ENCODE results near the gene ISM2.

The ISM2 gene

GRCh38 chr14:77491056-77491455, 7.6 kb downstream of the ISM2 start:
- Histone ChIP-seq H3K4me3 (ENCODE audit: low read depth, low read length) (no peak overlapping the region), H3K79me2 (no peaks in the 10 kb centered on the region), H3K4me2 (ENCODE audit: low read length) (no peak overlapping the region), H3K9me3 (ENCODE audit: control insufficient read depth, low read length) (no peaks in the 10 kb centered on the region), H3K36me3 (ENCODE audit: control insufficient read depth, insufficient read depth, low read length) (no peaks in the 10 kb centered on the region), H2AFZ (no peak overlapping the region), H3K27me3 (ENCODE audit: control insufficient read depth, insufficient read depth, low read length) (no peaks in the 10 kb centered on the region), H3K4me1 (no peaks in the 10 kb centered on the region), H3K9ac (no peak overlapping the region), H3K27ac (no peak overlapping the region)
- TF ChIP-seq, protein P1, sequence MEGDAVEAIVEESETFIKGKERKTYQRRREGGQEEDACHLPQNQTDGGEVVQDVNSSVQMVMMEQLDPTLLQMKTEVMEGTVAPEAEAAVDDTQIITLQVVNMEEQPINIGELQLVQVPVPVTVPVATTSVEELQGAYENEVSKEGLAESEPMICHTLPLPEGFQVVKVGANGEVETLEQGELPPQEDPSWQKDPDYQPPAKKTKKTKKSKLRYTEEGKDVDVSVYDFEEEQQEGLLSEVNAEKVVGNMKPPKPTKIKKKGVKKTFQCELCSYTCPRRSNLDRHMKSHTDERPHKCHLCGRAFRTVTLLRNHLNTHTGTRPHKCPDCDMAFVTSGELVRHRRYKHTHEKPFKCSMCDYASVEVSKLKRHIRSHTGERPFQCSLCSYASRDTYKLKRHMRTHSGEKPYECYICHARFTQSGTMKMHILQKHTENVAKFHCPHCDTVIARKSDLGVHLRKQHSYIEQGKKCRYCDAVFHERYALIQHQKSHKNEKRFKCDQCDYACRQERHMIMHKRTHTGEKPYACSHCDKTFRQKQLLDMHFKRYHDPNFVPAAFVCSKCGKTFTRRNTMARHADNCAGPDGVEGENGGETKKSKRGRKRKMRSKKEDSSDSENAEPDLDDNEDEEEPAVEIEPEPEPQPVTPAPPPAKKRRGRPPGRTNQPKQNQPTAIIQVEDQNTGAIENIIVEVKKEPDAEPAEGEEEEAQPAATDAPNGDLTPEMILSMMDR (IDR thresholded peaks at IDR 0.05): no peak

DNA sequence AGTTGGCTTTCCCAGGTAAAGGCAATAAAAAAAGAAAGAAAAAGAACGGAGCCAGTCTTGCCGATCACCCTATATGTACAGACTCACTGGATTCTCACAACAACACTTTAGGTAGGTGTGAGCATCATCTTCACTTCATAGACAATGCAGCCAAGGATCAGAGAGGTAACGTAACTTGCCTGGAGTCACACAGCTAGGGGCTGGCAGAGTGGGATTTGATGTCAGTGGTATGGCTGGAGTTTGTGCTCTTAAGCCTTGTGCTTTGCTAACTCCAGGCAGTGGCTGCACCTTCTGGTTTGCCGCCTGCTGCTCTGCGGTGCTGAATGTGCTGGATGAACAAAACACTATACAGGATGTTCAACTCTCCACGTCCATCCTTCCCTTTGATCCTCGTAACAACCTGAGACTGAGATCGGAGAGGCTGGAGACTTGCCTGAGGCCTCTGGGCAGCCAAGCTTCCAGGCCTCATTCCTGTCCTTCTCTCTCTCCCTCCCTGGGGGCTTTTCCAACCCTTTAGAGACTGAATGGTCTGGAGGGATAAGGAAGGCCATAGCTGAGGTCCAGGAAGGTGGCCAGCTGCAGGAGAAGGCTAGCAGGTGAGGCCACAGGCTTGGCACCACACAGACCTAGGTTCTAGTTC, 8.1 kb downstream of the ISM2 start:
- Histone ChIP-seq H3K4me1 (no peaks in the 10 kb centered on the region), H3K9me3 (ENCODE audit: control insufficient read depth, low read length) (no peaks in the 10 kb centered on the region), H2AFZ (no peak overlapping the region), H3K27me3 (ENCODE audit: control insufficient read depth, insufficient read depth, low read length) (no peaks in the 10 kb centered on the region), H3K9ac (no peak overlapping the region), H3K36me3 (ENCODE audit: control insufficient read depth, insufficient read depth, low read length) (no peaks in the 10 kb centered on the region), H3K4me3 (ENCODE audit: low read depth, low read length) (no peak overlapping the region), H3K27ac (no peak overlapping the region), H3K4me2 (ENCODE audit: low read length) (no peak overlapping the region), H3K79me2 (no peaks in the 10 kb centered on the region)
- TF ChIP-seq, protein P1 (IDR thresholded peaks at IDR 0.05): no peak

DNA sequence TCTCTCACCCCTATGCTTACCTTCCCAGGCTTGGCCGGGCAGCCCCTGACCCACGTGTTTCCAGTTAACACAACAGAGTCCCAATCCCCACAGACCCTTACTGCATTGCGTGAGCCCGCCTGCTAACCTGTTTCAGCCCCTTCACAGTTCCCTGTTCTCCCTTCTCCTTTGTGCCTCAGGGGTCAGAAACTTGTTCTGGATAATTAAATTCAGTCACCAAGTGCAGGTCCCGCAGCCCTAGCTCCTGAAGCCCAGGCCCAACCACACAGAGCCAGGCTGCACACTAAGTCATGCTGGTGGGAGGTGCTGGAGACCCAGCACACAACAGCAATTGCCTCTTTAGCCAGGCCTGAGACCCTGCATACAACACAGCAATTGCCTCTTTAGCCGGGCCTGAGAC, 9.6 kb downstream of the ISM2 start:
- Histone ChIP-seq H3K4me1 (no peaks in the 10 kb centered on the region), H2AFZ (no peak overlapping the region), H3K27me3 (ENCODE audit: control insufficient read depth, insufficient read depth, low read length) (no peaks in the 10 kb centered on the region), H3K79me2 (no peaks in the 10 kb centered on the region), H3K4me2 (ENCODE audit: low read length) (no peak overlapping the region), H3K4me3 (ENCODE audit: low read depth, low read length) (no peak overlapping the region), H3K36me3 (ENCODE audit: control insufficient read depth, insufficient read depth, low read length) (no peaks in the 10 kb centered on the region), H3K9ac (no peak overlapping the region), H3K27ac (no peak overlapping the region), H3K9me3 (ENCODE audit: control insufficient read depth, low read length) (no peaks in the 10 kb centered on the region)
- TF ChIP-seq, protein P1 (IDR thresholded peaks at IDR 0.05): no peak

DNA sequence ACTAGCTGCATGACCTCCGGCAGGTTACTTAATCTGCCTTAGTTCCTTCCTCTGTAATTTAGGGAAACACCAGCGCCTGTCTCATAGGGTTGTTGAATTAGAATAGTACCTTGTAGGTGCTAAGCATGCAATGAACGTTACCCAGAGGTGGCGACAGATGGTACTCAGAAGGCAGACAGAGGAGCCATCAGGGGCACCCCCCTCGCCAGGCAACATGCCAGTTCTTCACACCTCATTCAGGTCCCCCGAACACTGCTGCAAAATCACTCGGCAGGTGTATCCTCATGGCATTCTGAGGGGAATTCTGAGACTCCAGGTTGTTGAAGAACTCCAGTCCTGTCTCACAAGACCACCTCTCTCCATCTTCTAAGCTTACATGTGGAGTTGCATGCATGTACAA, 10.1 kb downstream of the ISM2 start:
- no peak overlapping the region for H3K4me2 ChIP-seq (ENCODE audit: low read length)
- TF ChIP-seq, protein P1 (IDR thresholded peaks at IDR 0.05): no peak
- H3K9ac ChIP-seq: no peak overlapping the region

More for the DNA sequence above, 10.1 kb downstream of the ISM2 start:
- Histone ChIP-seq H3K9me3 (ENCODE audit: control insufficient read depth, low read length) (no peaks in the 10 kb centered on the region), H3K36me3 (ENCODE audit: control insufficient read depth, insufficient read depth, low read length) (no peaks in the 10 kb centered on the region), H3K79me2 (no peaks in the 10 kb centered on the region), H3K27ac (no peak overlapping the region), H3K27me3 (ENCODE audit: control insufficient read depth, insufficient read depth, low read length) (no peaks in the 10 kb centered on the region), H3K4me3 (ENCODE audit: low read depth, low read length) (no peak overlapping the region), H3K4me1 (no peaks in the 10 kb centered on the region), H2AFZ (no peak overlapping the region)

Measured in parathyroid adenoma (tissue), 2 donors.